OCI-LY3 (cell line): Measurements from ENCODE around the gene TRAPPC12.

Experiments
- H2AFZ ChIP-seq: fragments of 200-600, 300-600 bp; shearing (Covaris generic); 2 replicates; pipeline ENCODE4 v1.6.0; 2014; ENCODE audit warnings: antibody characterized with exemption, low read depth, low read length
- H3K27ac ChIP-seq: fragments of 200-600, 300-600 bp; sonication (generic); 2 replicates; pipeline ENCODE4 v1.5.1; 2014; ENCODE audit warnings: mild to moderate bottlenecking, low read length, moderate library complexity, mixed read lengths
- H3K27me3 ChIP-seq: fragments of 200-600, 300-600 bp; sonication (generic); 2 replicates; pipeline ENCODE4 v1.6.1; 2014; ENCODE audit warnings: low read depth, low read length, mixed read lengths
- H3K36me3 ChIP-seq: fragments of 200-600, 300-600 bp; sonication (generic); replicated peaks from 2 replicates; pipeline ENCODE3; 2014; ENCODE audit warnings: low read depth, low read length, mixed read lengths
- H3K4me1 ChIP-seq: fragments of 300-600, 200-600 bp; sonication (generic); 2 replicates; pipeline ENCODE4 v1.6.1; 2014; ENCODE audit warnings: low read length, mixed read lengths
- H3K4me2 ChIP-seq: fragments of 200-600, 300-600 bp; sonication (generic); 2 replicates; pipeline ENCODE4 v1.6.1; 2014; ENCODE audit warnings: low read length, mixed read lengths
- H3K4me3 ChIP-seq: fragments of 300-600, 200-600 bp; sonication (generic); 2 replicates; pipeline ENCODE4 v1.5.1; 2014; ENCODE audit warnings: antibody characterized with exemption, mild to moderate bottlenecking, low read length, moderate library complexity
- H3K79me2 ChIP-seq: fragments of 300-600, 200-600 bp; shearing (Covaris generic); 2 replicates; pipeline ENCODE4 v1.6.1; 2014; ENCODE audit warnings: mild to moderate bottlenecking, low read length, mixed read lengths
- H3K9ac ChIP-seq: fragments of 300-600, 200-600 bp; shearing (Covaris generic); 2 replicates; pipeline ENCODE4 v1.6.0; 2014; ENCODE audit warnings: mild to moderate bottlenecking, low read length, moderate library complexity
- H3K9me3 ChIP-seq: fragments of 200-600, 300-600 bp; shearing (Covaris generic); 2 replicates; pipeline ENCODE4 v1.6.1; 2014; ENCODE audit warnings: low read length, mixed read lengths; ENCODE audit not compliant: insufficient read depth
- H4K20me1 ChIP-seq: fragments of 200-600, 300-600 bp; sonication (generic); 2 replicates; pipeline ENCODE4 v1.6.1; 2016; ENCODE audit warnings: low read length, mixed read lengths; ENCODE audit not compliant: insufficient read depth
- EZH2phosphoT487 ChIP-seq: fragments of 200-600 bp; shearing (Covaris generic); IDR thresholded peaks from 2 replicates; pipeline ENCODE4 v1.6.1; 2018; ENCODE audit warnings: antibody characterized with exemption, mixed run types, low read depth
- TF ChIP-seq, protein P1 (sequence below): fragments of 200-600, 300-600 bp; sonication (generic); IDR thresholded peaks from 2 replicates; pipeline ENCODE4 v1.5.1; 2014; ENCODE audit warnings: antibody characterized with exemption, low read length, low read depth

TRAPPC12 gene

DNA sequence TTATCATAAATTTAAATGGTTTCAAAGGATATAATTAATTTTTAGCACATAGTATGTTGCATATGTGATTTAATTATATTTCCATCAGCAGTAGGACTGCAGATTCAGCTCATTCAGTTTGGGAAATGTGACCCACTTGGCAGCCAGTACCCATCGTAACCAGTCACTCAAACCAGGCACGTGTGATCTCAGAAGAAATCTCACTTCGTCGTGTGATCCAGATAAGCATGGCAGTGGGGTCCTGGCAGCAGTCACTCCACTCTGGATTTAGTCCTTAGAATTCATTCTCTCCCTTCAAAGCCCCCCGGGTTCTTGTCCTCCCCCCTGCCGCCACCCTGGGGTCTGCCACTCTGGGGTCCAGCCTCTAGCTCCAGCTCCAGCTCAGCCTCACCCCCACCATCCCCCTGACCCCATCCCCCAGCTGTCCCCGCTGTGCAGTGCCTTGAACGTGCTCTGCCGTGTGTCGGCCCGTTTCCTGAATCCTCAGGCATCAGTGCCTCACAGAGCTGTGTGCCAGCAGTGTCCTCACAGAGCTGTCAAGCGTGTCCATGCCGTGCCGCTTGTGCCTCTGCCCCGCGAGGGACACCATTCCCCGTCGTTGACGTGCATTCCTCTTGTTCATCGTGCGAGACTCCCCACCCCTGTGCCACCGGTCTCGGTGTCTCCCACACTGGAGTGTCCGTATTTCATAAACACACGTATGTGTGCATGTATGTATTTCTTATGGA lies 34.8 kb downstream of the TRAPPC12 start:
- H3K4me1 ChIP-seq: peaks cover 18% of the 10 kb centered on the region
- no peaks in the 10 kb centered on the region for H3K9me3 ChIP-seq

GRCh38 chr2:3418766-3419404 lies 39.4 kb downstream of the TRAPPC12 start:
- no peak overlapping the region for H3K4me2 ChIP-seq
- no peaks in the 10 kb centered on the region for H3K27me3 ChIP-seq
- no peaks in the 10 kb centered on the region for H4K20me1 ChIP-seq
- H3K79me2 ChIP-seq: peaks cover 10% of the 10 kb centered on the region
- no peak overlapping the region for H3K9ac ChIP-seq
- no peak overlapping the region for H3K27ac ChIP-seq
- no peak for TF ChIP-seq EZH2phosphoT487
- TF ChIP-seq, protein P1, sequence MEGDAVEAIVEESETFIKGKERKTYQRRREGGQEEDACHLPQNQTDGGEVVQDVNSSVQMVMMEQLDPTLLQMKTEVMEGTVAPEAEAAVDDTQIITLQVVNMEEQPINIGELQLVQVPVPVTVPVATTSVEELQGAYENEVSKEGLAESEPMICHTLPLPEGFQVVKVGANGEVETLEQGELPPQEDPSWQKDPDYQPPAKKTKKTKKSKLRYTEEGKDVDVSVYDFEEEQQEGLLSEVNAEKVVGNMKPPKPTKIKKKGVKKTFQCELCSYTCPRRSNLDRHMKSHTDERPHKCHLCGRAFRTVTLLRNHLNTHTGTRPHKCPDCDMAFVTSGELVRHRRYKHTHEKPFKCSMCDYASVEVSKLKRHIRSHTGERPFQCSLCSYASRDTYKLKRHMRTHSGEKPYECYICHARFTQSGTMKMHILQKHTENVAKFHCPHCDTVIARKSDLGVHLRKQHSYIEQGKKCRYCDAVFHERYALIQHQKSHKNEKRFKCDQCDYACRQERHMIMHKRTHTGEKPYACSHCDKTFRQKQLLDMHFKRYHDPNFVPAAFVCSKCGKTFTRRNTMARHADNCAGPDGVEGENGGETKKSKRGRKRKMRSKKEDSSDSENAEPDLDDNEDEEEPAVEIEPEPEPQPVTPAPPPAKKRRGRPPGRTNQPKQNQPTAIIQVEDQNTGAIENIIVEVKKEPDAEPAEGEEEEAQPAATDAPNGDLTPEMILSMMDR: no peak
- no peaks in the 10 kb centered on the region for H3K9me3 ChIP-seq
- H3K36me3 ChIP-seq: peaks cover 41% of the 10 kb centered on the region
- peaks cover 11% of the 10 kb centered on the region for H3K4me1 ChIP-seq
- H3K4me3 ChIP-seq: no peak overlapping the region
- no peak overlapping the region for H2AFZ ChIP-seq

More for the DNA sequence above, 34.8 kb downstream of the TRAPPC12 start:
- no peak overlapping the region for H3K4me3 ChIP-seq
- H3K27me3 ChIP-seq: no peaks in the 10 kb centered on the region
- no peak overlapping the region for H2AFZ ChIP-seq
- H3K79me2 ChIP-seq: peaks cover 35% of the 10 kb centered on the region
- no peak overlapping the region for H3K9ac ChIP-seq
- H3K4me2 ChIP-seq: no peak overlapping the region
- no peaks in the 10 kb centered on the region for H4K20me1 ChIP-seq
- H3K27ac ChIP-seq: no peak overlapping the region
- H3K36me3 ChIP-seq: peaks cover 35% of the 10 kb centered on the region
- TF ChIP-seq EZH2phosphoT487: no peak
- TF ChIP-seq, protein P1: no peak

DNA sequence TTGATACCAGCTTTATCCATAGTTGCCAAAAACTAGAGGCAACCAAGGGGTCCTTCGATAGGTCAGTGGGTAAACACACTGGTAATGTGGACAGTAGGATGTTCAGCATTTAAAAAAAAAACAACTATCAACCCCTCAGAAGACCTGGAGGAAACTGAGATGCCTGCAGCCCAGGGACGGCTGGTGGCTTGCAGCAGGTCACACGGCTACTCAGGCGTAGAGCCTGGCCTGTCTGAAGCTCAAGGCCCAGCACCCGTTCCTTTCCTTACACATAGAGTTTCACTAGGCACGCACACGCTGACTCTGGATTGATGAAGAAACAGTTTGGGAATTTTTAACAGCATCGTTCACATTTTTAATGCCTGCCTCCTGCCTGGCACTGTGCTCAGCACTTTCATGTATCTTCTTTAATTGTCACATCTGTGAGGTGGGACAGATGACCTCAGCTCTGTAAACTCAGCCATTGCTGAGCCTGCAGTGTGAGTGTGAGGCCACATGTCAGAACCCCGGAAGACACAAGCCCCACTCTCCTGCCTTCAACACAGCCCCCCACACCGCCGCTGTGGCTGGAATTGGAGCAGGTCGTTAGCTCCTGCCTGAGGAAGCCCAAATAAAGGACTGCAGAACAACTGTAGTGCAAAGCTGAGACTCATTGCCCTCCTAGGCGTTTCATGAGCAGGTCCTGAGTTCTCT lies 40.7 kb downstream of the TRAPPC12 start:
- Histone ChIP-seq H3K4me3 (no peak overlapping the region), H2AFZ (no peak overlapping the region), H3K79me2 (peaks cover 2% of the 10 kb centered on the region; the same call in 1 of the 2 replicates), H4K20me1 (no peaks in the 10 kb centered on the region), H3K9me3 (no peaks in the 10 kb centered on the region), H3K4me1 (peaks cover 11% of the 10 kb centered on the region), H3K36me3 (peaks cover 42% of the 10 kb centered on the region), H3K27ac (no peak overlapping the region), H3K27me3 (no peaks in the 10 kb centered on the region), H3K4me2 (no peak overlapping the region), H3K9ac (no peak overlapping the region)
- TF ChIP-seq, protein P1: no peak
- no peak for TF ChIP-seq EZH2phosphoT487
